Endometrial microvascular endothelial cells (primary cell): ENCODE data around the gene OR2V2. TPM values are rescaled to one million over a fixed set of nuclear protein-coding genes. Genes with fewer than 3 reads are reported as not detected.
"Not testable (repeated sequence)": the region's sequence is repeated elsewhere in the genome, so short reads cannot be mapped to it uniquely, and the experiment has no call there.

Experiments used
- in situ Hi-C: cut with HindIII; loops from 2 replicates; pipeline ENCODE4 v1.10.0; 2017; ENCODE audit warnings: low sequenced_read_pairs, low pct_unique_long_range_greater_than_20kb; ENCODE audit errors: inconsistent ontology term
- total RNA-seq: library from RNA; depleted of rRNA; stranded (reverse); fragments of >200 nt; gene quantifications from one replicate; pipeline ENCODE4 v1.2.3, GENCODE V29; 2015; ENCODE audit errors: inconsistent ontology term

OR2V2 gene
- not detected for total RNA-seq

DNA sequence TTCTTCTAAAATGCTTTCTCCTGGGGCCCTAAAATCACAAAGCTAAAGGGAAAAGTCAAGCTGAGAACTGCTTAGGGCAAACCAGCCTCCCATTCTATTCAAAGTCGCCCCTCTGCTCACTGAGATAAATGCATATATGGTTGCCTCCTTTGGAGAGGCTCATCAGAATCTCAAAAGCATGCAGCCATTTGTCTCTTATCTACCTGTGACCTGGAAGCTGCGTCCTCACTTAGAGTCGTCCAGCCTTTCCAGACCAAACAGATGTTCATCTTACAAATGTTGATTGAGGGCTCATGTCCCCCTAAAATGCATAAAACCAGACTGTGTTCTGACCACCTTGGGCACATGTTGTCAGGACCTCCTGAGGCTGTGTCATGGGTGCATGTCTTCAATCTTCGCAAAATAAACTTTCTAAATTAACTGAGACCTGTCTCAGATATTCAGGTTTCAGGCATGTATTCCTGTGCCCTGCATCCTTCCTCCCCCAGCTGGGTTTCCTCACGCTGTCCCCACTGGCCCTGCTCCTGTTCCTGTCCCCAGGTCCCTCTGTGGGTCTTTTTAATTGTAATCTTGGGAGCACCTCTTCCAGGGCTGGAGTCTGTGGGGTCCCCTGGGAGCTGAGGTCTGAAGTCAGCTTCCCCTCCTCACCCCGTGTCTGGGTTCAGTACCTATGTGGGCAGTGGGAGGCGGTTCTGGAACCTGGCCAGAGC lies at the start of gene OR2V2:
Gene OR2V2 (plus strand): TSS at position 660 of the 710 bp plus-strand sequence. CDS start 7,357 bp downstream, outside the sequence.
- in situ Hi-C loops: not testable (repeated sequence)

GRCh38 chr5:181097759-181098491 lies 49.5 kb upstream of the OR2V2 start:
- in situ Hi-C loops: not testable (repeated sequence)

- in situ Hi-C loops: no loop called here
These were observed 48.4 kb upstream of the OR2V2 start for GRCh38 chr5:181098762-181099601.

DNA sequence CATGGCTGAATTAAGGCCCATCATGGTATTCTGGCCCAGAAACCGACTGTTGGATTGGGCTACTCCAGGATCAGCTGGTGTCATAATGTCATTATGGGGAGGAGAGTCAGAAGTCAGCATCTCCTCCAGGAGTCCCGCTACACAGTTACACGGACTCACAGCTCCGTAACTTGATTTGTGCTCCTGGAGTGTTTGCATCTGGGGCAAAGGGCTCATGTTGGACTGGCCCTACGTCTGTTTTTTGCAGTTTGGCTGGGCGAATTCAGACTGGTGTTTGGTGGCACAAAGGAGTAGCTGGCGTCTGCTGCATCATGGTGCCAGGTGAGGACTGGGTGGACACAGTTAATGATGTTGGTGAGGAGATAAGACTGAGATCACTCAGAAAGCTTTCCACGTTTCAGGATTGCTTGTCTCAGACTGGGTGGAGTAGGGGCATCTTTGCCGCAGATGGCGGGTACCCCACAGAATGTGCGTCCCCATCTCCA lies 47.7 kb upstream of the OR2V2 start:
- in situ Hi-C loops: no loop called here

GRCh38 chr5:181100121-181100875 lies 47.1 kb upstream of the OR2V2 start:
- in situ Hi-C loops: no loop called here

DNA sequence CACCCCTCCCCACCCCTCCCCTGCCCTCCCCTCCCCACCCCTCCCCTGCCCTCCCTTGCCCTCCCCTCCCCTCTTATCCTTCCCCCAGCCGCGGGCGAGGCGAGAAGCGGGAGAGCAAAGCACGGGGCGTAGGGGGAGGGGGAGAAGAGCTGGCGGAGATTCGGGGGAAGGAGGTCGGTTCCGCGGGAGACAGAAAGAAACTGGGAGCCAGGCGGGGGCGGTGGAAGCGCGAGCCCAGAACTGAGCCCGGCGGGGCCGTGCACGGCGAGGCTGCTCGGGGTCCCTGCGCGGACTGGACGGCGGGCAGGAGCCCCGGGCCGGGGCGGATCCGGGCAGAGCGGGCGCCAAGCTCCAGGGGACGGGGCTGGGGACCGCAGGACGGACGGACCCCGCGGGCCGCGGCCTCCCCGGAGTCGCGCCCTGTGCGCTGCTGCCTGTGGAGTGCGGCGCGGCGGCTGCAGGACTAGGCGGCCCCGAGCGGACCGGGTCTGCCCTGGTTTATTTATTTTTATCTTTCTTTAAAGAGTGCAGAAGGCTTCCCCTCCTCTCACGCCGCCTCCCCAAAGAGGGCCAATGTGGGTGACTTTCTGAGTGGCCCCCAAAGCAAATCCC lies 46.2 kb upstream of the OR2V2 start:
- in situ Hi-C loops: not testable (repeated sequence)

DNA sequence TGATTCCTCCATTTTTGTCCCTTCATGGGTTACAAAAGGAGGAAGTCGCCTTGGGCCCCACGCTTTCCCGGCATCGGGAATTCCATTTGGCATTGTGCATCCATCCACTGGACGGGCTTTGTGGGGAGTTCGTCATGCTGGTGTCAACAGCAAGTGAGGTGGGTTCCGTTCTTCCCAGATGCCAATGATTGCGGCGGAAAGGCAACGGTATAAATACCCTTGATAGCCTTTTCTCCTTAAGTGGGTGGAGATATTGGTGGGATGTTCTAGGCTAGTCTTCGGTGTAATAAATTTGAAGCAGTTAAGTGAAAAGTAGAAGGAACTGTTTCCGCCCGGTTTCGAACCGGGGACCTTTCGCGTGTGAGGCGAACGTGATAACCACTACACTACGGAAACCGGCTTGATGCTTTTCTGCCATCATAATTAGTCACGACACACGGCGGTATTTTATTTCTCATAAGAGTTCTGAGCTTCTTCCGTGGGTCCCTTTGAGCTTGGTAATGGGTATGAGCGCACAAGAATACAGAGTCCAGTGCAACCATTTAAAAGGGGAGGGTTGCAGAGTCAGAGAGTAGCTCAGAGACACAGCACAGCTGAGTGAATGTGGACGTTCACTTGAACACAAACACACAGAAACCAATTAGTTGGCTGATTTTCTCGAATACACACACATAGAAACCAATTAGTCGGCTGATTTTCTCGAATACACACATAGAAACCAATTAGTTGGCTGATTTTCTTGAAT lies 45.3 kb upstream of the OR2V2 start:
- in situ Hi-C loops: not testable (repeated sequence)

GRCh38 chr5:181104259-181104568 lies 43.2 kb upstream of the OR2V2 start:
- in situ Hi-C loops: not testable (repeated sequence)

DNA sequence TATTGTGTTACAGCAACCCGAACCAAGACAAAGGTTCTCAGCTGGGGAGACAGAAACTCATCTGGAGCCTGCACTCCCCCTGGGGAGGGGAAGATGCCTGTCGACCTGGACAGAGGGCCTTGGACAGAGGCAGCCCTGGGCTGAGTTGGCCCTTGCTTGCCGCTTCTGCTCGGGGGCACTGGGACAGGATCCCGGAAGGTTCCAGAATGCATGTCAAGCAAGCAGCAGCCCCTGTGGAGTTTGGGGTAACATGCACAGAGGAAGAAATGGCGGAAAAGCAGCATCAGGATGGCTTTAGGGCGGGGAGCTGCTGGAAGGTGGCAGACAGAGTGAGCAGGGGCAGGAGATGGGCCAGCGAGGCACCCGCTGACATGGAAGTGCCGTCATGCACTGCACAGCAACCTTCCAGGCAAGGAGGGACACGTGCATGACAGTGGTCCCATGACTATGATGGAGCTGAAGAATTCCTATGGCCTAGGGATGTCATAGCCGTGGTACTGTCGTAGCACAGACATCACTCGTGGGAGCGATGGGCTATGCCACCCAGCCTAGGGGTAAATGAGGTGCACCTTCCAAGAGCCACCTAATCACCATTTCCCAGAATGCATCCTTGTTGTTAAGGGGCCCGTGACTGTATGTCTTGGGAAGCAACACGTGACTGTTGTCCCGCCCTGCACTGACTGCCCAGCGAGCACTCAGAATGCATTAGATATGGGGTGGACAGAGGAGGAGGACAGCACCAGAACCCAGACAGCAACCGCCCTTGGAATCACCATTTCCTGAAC lies 42.6 kb upstream of the OR2V2 start:
- in situ Hi-C loops: not testable (repeated sequence)

GRCh38 chr5:181105391-181106025 lies 41.9 kb upstream of the OR2V2 start:
- in situ Hi-C loops: no loop called here

DNA sequence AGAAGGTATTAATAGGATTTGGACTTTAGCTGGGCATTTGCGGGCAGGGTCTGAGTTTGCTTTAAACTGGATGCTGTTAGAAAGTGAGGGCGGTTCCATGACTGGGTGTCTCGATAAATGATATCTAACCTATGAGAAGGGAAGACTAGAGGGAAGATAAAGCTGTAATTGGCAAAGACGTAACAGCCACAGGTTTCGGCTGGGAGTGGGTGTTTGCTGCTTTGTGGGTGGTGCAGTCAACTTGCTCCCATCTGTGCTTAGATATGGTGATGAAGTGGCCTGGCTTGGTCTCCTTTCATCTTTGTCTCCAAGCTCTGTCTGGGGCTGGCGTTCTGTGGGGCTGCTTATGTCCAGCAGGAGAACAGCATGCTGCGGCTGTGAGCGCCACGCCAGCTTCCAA lies 39.7 kb upstream of the OR2V2 start:
- in situ Hi-C loops: no loop called here

GRCh38 chr5:181108578-181109165 lies 38.7 kb upstream of the OR2V2 start:
- in situ Hi-C loops: no loop called here

DNA sequence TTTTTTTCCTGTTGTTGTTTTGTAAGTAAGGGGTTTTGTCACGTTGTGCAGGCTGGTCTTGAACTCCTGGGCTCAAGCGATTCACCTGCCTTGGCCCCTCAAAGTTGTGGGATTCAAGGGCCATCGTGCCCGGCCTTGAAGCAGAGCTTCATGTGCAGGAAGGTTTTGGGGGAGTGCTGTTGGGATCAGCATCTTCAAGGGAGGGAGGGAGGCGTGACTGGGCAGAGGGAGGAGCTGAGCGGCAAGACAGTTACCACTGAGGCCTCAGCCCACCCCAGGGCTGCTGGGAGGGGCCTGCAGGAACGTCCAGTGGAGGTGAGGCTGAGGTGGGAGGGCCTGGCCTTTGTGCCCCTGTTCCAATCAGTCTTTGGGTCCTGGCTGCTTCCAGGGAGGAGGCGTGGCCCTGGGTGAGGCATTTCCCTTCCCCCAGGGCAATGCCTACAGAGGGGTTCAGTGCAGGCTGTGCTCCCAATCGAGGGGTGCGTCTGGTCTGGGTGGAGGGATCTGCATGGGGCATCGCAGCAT lies 37.8 kb upstream of the OR2V2 start:
- in situ Hi-C loops: no loop called here

- in situ Hi-C loops: no loop called here
These were observed 36.4 kb upstream of the OR2V2 start for GRCh38 chr5:181111010-181111409.

GRCh38 chr5:181112476-181112875 lies 34.9 kb upstream of the OR2V2 start:
- in situ Hi-C loops: no loop called here

DNA sequence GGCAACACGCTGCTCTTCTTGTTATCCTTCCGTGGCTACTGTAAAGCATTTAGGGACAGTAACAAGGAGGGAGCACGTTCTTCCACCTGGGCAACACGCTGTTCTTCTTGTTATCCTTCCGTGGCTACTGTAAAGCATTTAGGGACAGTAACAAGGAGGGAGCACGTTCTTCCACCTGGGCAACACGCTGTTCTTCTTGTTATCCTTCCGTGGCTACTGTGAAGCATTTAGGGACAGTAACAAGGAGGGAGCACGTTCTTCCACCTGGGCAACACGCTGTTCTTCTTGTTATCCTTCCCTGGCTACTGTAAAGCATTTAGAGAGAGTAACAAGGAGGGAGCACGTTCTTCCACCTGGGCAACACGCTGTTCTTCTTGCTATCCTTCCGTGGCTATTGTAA lies 33.8 kb upstream of the OR2V2 start:
- in situ Hi-C loops: not testable (repeated sequence)
